NCI-H446 (cell line): ENCODE data around the gene PDIK1L.
A peak's percentile ranks its signal among the peaks of the same experiment; 100 is the strongest.

Experiments
- DNase-seq, 2 experiments: peaks; one replicate each; lab custom pipeline; 2025; lab: John Stamatoyannopoulos, UW

The PDIK1L gene

GRCh38 chr1:26111530-26112406 is at the start of gene PDIK1L:
Gene PDIK1L, plus strand, starts transcription at chr1:26111824. Its CDS starts 2,485 bp downstream, at chr1:26114309.
- peak; percentile 85 to 98 for DNase-seq

GRCh38 chr1:26064553-26064952 is 47.1 kb upstream of the PDIK1L start:
- no peak for DNase-seq

DNA sequence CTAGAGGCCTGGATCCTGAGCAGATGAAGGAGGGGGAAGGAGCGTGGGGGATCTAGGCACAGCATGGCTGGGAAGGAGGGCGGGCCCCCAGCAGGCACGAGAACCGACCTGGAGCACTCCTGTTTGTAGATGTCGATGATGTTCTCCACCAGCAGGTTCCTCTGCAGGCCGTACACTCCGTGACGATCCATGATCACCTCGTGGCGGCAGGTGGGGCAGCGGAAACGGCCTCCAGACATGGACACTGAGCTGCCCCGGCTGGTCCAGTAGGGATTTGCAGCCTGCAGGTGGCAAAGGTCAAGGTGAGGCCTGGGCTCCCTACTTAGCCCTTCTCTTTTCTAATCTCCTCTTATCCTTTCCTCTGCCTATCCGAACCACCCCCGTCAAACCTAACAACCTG is 45.5 kb upstream of the PDIK1L start:
- no peak for DNase-seq

- DNase-seq: no peak
These were observed 44.8 kb upstream of the PDIK1L start for GRCh38 chr1:26066857-26067256.

DNA sequence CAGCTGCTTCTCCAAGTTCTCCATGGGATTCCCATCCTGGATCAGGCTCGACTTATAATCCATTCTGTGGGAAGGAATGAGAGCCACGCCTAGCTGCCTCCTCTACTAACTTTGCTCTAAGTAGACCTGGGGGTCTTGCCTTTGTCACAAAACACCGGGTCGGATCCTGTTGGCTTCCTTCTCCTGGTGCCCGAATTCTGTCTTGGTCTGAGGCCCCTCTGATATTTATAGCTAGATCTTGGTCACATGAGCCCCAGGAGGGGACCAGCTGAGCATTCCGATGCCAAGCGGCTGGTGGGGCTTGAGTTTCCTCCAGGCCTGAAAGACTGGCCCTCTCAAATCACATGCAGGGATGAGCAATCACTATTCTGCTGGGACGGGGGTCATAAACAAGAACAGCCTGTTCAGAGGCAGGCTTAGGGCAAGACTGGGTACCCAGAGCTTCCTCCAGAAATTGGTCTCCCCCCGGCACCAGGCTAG is 44.2 kb upstream of the PDIK1L start, which contains the start of gene TRIM63:
TRIM63 (minus strand) TSS at position 199 of the 480 bp plus-strand sequence; CDS start at position 63, 136 bp downstream.
- DNase-seq: no peak

DNA sequence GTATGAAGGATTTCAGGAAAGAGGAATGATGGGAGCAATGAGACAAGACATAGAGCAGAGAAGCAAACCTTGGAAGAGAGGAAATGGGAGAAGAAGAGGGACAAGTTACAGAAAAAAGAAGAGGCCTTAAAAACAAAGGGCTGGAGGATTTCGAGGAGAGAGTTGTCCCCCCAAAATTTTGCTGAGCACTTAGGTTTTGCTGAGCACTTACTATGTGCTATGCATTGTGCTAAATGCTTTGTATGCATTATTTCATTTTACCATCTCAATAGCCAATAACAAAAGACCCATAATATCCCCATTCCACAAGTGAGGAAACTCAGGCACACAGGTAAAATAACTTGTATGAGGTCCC is 41.7 kb upstream of the PDIK1L start:
- DNase-seq: no peak

DNA sequence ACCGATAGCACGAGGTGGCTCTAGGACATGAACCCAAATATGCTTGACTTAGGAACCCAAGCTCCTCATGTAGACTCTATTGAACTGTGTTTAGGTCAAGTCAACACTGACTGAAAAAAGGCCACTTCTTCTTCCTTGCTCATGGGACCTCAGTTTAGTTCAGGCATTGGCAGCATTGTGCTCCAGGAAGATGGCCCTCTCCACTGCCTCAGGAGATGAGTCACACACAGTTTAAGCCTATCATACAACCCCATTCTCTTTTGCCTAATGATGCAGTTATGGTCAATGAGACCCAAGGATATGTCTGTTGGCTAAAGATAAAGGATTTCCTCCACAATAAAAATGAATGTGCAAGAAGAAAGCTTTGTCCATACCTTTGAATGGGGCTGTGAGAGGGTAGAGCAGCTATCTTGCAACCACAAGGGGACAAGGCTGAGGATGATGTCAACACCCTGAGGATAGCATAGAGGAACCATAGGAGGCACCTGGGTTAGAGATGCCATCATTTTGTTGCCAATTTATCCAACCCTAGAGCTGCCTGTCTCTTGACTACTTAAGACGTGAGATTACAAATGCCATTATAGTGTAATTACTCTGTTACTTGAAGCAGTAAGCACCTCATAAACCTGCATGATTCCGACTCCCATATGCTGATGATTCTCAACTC is 41.2 kb upstream of the PDIK1L start:
- no peak for DNase-seq

DNA sequence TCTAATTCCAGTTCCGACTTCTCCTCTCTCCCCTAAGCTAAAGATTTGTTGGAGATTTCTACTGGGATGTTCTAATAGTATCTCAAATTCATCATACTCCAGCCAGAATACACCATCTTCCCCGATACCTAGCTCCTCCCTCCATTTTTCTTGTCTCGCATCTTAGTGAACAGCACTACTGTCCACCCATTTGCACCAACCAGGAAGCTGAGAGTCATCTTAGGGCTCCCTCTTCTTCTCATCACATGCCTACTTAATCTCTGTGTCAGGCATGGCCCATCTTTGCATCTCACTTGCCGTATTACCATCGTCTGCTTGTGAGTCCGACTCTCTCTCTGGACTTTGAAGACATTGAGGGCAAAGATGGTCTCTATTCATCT is 40.7 kb upstream of the PDIK1L start:
- DNase-seq: no peak

- no peak for DNase-seq
These were observed 39.3 kb upstream of the PDIK1L start for GRCh38 chr1:26072305-26072704.

DNA sequence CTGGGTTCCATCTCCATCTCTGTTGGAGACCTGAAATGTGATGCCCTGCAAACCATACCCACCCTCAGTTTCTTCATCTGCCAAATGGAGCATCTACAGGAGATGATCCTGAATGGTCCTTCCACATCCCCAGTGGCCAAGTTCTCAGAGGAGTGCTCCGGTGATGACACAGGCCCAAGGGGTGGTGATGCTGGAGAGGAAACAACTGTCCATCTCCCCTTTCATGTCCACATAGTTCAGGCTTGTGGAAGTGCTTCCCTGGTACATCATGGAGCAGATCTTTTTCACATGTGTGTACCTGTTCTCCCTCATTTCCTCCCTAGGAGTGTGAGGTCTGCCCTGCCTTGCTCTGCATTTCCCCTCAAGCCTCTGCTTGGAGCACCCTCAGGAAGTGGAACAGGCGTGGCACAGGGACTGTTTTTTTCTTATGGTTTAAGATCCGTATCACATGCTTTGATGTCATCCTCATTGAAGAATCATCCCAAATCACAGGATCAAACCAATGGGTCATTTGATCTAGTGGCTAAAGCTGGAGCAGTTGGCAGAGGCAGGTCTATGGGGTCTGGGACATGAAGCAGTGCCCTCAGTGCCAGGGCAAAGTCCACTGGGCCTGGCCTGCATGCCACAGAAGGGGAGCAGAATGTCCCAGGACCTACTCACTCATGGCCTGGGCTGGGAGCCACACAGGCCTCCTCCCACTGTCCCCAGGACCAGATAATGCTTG is 36.0 kb upstream of the PDIK1L start:
- no peak for DNase-seq

GRCh38 chr1:26077524-26077923 is 34.1 kb upstream of the PDIK1L start:
- DNase-seq: no peak

DNA sequence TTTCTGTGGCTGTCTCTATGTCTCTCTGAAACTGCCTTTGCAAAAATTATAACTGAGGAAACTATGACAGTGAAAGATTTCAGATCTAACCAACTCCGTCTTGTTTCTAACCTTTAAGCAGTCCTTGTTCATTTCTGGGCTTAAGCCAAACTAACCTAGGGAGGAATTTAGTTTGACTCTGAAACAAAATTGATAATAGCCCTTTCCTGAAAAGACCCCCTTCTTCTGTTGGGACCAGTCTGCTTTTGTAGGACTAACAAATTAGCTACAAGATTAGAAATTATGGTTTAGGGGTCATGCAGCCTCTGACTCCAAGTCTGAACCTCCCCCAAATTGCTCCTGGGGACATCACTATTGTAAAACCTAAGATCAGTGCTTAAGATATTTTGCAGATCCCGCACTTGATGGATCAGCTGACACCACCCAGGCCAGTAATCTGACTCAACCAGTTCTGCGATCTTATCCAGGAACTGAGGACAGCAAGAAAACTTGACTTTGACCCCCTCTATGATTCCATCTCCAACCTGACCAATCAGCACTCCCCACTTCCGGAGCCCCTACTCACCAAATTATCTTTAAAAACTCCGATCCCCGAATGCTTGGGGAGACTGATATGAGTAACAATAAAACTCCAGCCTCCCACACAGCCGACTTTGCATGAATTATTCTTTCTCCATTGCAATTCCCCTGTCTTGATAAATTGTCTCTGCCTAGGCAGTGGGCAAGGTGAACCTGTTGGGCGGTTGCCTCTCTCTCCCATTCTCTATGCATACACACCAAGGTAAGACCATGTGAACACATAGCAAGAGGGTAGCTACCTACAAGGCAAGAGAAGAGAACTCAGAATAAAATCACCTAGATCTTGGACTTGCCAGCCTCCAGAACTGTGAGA is 33.1 kb upstream of the PDIK1L start:
- DNase-seq: no peak

GRCh38 chr1:26079178-26079563 is 32.5 kb upstream of the PDIK1L start:
- no peak for DNase-seq

DNA sequence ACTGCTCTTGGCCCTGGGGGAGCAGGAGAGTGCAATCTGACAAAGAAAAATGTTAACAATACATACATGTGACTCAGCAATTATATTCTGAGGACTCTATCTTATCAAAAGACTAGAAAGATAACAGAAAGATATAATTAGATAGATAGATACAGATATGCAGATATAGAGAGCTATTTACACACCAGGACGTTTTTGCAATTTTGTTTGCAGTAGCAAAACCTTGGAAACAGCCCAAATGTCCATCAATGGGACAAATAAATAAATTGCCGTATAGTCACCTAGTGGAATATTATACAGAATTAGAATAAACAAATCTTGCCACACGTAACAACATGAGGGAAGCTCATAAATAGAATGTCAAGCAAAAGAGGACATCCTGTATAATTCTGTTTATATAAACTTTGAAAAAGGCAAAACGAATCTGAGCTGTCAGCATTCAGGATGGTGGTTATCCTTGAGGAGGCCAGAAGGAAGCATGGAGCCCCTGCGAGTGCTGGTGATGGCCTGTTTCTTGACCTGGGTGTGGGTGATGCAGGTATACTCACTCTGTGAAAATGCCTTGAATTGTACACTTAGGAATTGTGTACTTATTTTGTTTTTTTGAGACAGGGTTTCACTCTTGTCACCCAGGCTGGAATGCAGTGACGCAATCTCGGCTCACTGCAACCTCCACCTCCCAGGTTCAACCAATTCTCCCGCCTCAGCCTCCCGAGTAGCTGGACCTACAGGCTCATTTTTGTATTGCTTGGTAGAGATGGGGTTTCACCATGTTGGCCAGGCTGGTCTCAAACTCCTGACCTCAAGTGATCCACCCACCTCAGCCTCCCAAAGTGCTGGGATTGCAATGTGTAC is 31.4 kb upstream of the PDIK1L start:
- DNase-seq: no peak

- no peak for DNase-seq
These were observed 30.2 kb upstream of the PDIK1L start for GRCh38 chr1:26081267-26082019.

DNA sequence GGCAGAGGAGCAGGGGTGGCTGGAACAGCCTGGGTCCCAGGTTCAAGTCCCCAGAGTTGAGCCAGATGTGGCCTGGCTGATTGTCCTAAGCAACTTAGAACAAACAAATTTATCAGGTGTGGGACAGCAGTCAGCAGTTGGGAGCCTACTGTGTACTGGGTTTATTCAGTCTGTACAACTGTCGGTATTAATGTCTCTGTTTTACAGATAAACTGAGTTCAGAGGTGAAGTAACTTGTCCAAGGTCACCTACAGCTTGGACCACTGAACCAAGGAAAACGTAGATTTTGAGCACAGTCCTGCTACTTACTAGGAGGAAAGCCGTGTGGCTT is 29.6 kb upstream of the PDIK1L start:
- no peak for DNase-seq

- DNase-seq: no peak
These were observed 28.4 kb upstream of the PDIK1L start for GRCh38 chr1:26083208-26083607.

GRCh38 chr1:26084091-26084561 is 27.5 kb upstream of the PDIK1L start:
- no peak for DNase-seq

- no peak for DNase-seq
These were observed 26.8 kb upstream of the PDIK1L start for GRCh38 chr1:26084844-26085243.

GRCh38 chr1:26089125-26089524 is 22.5 kb upstream of the PDIK1L start:
- DNase-seq: no peak
